Measurements from ENCODE around the gene ERC2.

ERC2 gene

DNA sequence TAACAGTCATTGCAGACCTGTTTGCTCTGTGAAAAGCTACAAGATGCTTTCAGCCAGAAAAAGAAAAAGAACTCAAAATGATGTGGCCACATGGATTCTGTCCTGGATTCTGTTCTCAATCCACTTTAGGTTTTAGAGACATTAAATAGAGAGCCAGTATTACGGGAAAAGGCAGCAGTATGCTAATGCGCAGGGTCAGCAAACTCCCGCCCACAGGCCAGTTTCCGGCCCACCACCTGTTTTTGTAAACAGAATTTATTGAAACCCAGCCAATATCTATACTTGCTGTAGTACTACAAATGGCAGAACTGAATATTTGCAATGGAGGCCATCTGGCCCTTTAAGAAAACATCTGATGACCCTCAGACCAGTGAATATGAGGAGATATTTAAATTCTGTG, 416.1 kb downstream of the ERC2 start:
- TF ChIP-seq, protein P1, sequence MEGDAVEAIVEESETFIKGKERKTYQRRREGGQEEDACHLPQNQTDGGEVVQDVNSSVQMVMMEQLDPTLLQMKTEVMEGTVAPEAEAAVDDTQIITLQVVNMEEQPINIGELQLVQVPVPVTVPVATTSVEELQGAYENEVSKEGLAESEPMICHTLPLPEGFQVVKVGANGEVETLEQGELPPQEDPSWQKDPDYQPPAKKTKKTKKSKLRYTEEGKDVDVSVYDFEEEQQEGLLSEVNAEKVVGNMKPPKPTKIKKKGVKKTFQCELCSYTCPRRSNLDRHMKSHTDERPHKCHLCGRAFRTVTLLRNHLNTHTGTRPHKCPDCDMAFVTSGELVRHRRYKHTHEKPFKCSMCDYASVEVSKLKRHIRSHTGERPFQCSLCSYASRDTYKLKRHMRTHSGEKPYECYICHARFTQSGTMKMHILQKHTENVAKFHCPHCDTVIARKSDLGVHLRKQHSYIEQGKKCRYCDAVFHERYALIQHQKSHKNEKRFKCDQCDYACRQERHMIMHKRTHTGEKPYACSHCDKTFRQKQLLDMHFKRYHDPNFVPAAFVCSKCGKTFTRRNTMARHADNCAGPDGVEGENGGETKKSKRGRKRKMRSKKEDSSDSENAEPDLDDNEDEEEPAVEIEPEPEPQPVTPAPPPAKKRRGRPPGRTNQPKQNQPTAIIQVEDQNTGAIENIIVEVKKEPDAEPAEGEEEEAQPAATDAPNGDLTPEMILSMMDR (IDR thresholded peaks at IDR 0.05; ENCODE audit: control insufficient read depth, insufficient read depth, low read depth, low read length, missing control alignments) = no peak
- H3K4me3 ChIP-seq (ENCODE audit: control insufficient read depth, low read depth, low read length) = no peak overlapping the region
- no peak for DNase-seq (ENCODE audit: low read depth)

DNA sequence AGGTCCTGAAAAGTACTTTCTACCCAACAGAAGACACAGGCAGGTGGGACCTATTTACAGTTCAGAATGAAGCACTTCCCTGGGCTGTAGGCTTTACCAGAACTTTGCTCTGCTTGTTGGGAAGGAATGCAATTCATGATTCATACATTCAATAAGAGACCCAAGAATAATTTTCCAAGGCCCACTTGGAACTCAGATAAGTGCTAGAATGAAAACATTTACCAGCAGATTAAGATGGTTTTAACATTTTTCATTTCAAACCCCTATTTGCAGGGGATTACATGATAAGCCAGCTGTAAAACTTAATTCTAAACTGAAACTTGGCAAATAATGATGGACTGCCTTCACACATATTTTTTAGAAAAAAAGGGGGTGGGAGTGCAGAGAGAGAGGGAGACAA, 417.2 kb downstream of the ERC2 start:
- TF ChIP-seq, protein P1 (IDR thresholded peaks at IDR 0.05; ENCODE audit: control insufficient read depth, insufficient read depth, low read depth, low read length, missing control alignments) = no peak
- no peak for DNase-seq (ENCODE audit: low read depth)
- H3K4me3 ChIP-seq (ENCODE audit: control insufficient read depth, low read depth, low read length) = no peak overlapping the region

DNA sequence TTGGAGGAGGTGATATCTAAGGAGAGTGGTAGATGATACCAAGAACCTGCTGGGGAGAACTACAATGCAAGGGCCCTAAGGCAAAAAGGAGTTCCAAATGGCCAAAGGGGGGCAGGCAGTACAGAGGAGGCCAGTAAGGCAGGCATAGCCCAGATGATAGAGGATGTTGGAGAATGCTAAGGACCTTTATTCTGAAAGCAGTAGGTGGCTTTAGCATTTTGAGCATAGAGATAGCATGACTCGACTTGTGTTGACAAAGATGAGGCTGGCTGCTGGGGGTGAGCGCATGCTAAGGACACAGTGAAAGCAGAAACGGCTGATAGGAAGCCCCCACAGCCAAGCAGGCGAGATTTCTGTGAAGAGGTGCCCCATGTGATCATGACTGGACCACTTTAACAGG, 419.3 kb downstream of the ERC2 start:
- TF ChIP-seq, protein P1 (IDR thresholded peaks at IDR 0.05; ENCODE audit: control insufficient read depth, insufficient read depth, low read depth, low read length, missing control alignments) = no peak
- no peak for DNase-seq (ENCODE audit: low read depth)
- no peak overlapping the region for H3K4me3 ChIP-seq (ENCODE audit: control insufficient read depth, low read depth, low read length)

DNA sequence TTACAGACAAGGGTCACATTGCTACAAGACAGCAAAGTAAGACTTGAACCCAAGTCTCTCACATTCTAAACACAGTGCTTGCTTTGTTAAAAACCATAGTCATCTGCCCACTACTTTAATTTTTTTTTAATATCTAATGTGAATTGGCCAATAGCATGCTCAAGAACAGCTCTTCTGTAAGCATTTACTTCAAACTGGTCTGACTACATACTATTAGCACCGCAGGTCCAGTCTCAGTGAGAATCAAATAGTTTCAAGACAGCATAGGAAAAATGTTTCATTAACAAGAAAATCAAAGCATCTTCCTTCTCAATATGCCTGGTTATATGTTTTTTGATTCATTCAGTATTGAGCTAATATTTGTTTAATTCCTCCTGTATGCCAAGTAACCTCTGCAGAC, 419.9 kb downstream of the ERC2 start:
- no peak for DNase-seq (ENCODE audit: low read depth)
- no peak overlapping the region for H3K4me3 ChIP-seq (ENCODE audit: control insufficient read depth, low read depth, low read length)
- TF ChIP-seq, protein P1 (IDR thresholded peaks at IDR 0.05; ENCODE audit: control insufficient read depth, insufficient read depth, low read depth, low read length, missing control alignments) = no peak

DNA sequence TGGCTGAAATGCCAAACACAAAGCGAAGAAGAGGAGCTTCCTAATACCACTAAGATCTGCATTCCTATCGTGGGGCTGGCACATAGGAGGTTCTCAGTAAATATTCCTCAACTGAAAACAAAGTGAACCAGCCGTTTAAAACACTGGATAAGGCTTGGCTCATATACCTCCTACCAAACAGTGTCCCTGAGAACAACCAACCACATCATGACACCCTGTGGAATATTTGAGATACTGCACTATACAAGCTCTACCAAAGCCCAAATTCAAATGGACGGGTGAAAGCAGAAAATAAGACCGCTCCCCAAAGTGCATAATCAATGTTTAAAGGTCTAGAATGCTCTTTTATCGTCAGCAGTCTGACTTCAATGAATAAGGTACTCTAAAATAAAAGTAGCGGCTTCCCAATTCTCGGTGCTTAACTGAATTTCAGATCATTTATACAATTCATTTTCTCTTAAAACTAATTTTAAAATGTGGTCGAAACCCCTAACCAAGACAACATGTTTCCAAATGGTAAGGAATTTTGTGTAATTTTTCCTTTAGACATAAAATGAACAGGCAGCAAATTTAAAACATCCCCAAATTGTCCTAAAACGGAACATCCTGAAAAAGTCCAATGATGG, 425.8 kb downstream of the ERC2 start:
- TF ChIP-seq, protein P1 (IDR thresholded peaks at IDR 0.05; ENCODE audit: control insufficient read depth, insufficient read depth, low read depth, low read length, missing control alignments) = peak; percentile 58

DNA sequence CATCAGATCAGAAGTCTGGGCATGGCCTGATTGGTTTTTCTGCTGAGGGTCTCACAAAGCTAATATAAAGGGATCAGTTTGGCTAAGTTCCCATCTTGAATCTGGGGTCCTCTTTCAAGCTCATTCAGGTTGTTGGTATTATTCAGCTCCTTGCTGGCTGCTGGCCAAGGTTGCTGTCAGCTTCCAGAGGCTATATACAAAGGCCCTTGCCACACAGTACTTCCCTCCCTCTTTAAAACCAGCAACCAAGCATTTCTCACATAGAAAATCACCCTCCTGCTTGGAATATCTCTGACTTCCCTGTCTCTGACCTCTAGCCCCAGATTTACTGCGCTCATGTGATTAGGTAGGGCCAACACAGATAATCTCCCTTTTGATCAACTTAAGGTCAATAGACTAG, 442.9 kb downstream of the ERC2 start:
- no peak overlapping the region for H3K4me3 ChIP-seq (ENCODE audit: control insufficient read depth, low read depth, low read length)
- no peak for DNase-seq (ENCODE audit: low read depth)
- TF ChIP-seq, protein P1 (IDR thresholded peaks at IDR 0.05; ENCODE audit: control insufficient read depth, insufficient read depth, low read depth, low read length, missing control alignments) = no peak

More for the DNA sequence above, 425.8 kb downstream of the ERC2 start:
- DNase-seq (ENCODE audit: low read depth) = peak; percentile 33
- no peak overlapping the region for H3K4me3 ChIP-seq (ENCODE audit: control insufficient read depth, low read depth, low read length)

Data from AG09309 (cell line).